Measurements from ENCODE around the gene RAB43.

- no peak for TF ChIP-seq FOXA1 (IDR thresholded peaks at IDR 0.05)
- TF ChIP-seq SP1 (IDR thresholded peaks at IDR 0.05), result no peak
- TF ChIP-seq ARNT (IDR thresholded peaks at IDR 0.05), result no peak
- no peak for TF ChIP-seq LEF1 (IDR thresholded peaks at IDR 0.05; ENCODE audit: borderline replicate concordance)
- TF ChIP-seq ELF4 (IDR thresholded peaks at IDR 0.05), result no peak
- TF ChIP-seq FOXM1 (IDR thresholded peaks at IDR 0.05; ENCODE audit: borderline replicate concordance), result no peak
- no peak for TF ChIP-seq NFRKB (IDR thresholded peaks at IDR 0.05)
These were observed 65.0 kb downstream of the RAB43 start for GRCh38 chr3:129056451-129057173.

Data from HEK293T (cell line).